ENCODE results near the gene GALT. TPM values are rescaled to one million over a fixed set of nuclear protein-coding genes. Genes with fewer than 3 reads are reported as not detected.

GALT gene
- total RNA-seq, 4 donors from 2014 or later = 73.5 to 147 (median 97.3) TPM

DNA sequence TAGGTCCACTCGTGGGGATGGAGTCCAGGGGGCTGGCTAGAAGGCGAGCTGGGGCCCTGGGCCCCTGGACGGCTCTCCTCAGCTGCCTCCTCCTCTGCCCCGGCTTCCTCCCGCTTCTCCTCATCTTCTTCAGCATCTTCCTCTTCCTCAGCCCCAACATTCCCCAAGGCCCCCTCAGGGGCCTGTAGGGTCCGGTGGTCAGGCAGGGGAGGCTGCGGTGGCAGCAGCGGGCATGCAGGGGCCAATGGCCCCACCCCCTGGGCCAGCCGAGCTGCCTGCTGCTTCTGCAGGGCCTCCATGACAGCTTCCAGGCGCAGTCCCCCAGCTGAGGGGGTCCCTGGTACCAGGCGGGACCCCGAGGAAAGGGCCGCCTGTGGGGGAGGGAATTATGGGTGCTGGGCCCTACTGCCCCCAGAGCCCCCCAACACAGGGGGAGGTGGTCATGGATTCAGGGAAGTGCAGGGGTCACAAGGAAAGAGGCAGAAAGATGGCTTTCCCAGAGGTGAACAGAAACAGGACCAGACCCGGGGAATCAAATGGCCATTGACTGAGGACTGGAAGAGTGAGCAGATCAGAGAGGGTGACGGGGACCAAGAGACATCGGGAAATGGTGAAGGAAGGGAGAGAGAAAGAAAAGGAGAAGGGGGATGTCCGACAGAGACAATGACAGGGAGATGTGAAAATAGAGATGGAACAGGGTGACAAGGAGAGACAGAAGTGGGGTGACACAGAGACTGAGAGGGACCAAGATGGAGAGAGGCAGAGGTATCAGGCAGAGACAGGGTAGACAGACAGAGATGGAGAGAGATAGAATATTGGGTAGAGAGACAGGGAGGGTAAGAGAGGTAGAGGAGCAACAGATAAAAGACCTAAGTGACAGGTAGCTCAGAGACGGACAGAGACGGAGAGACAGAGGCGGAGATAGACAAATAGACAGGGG lies 18.5 kb upstream of the GALT start:
- no peak for DNase-seq
- H3K4me1 ChIP-seq = peaks cover 8 to 20% (median 13%) of the 10 kb centered on the region in 4 donors
- H3K4me3 ChIP-seq = peak overlapping the region in 2 of 4 donors; percentile 40 to 48
- H3K27ac ChIP-seq = no peak overlapping the region
- 19 to 49% methylated on average over 8 to 20 of the region's 20 CpGs for WGBS, 2 donors (ENCODE audit: low coverage in 1 of 2)
- H3K9me3 ChIP-seq = no peaks in the 10 kb centered on the region
- peaks cover 79% of the 10 kb centered on the region for H3K27me3 ChIP-seq
- H3K36me3 ChIP-seq = no peaks in the 10 kb centered on the region
- in situ Hi-C loops (cut with MboI; ENCODE audit: low pct_ligation_motif_present in 1 of 4, low pct_unique_long_range_greater_than_20kb in 1 of 4, low sequenced_read_pairs in 3 of 4) (no loop called here), intact Hi-C loops (cut with DNase I; ENCODE audit: low total_unique reads) (no loop called here)
- TF ChIP-seq POLR2A (IDR thresholded peaks at IDR 0.05) (no peak), EP300 (IDR thresholded peaks at IDR 0.05; ENCODE audit: low read depth) (no peak), POLR2AphosphoS5 (IDR thresholded peaks at IDR 0.05) (no peak)
- TF ChIP-seq, protein P1, sequence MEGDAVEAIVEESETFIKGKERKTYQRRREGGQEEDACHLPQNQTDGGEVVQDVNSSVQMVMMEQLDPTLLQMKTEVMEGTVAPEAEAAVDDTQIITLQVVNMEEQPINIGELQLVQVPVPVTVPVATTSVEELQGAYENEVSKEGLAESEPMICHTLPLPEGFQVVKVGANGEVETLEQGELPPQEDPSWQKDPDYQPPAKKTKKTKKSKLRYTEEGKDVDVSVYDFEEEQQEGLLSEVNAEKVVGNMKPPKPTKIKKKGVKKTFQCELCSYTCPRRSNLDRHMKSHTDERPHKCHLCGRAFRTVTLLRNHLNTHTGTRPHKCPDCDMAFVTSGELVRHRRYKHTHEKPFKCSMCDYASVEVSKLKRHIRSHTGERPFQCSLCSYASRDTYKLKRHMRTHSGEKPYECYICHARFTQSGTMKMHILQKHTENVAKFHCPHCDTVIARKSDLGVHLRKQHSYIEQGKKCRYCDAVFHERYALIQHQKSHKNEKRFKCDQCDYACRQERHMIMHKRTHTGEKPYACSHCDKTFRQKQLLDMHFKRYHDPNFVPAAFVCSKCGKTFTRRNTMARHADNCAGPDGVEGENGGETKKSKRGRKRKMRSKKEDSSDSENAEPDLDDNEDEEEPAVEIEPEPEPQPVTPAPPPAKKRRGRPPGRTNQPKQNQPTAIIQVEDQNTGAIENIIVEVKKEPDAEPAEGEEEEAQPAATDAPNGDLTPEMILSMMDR (IDR thresholded peaks at IDR 0.05) = no peak

DNA sequence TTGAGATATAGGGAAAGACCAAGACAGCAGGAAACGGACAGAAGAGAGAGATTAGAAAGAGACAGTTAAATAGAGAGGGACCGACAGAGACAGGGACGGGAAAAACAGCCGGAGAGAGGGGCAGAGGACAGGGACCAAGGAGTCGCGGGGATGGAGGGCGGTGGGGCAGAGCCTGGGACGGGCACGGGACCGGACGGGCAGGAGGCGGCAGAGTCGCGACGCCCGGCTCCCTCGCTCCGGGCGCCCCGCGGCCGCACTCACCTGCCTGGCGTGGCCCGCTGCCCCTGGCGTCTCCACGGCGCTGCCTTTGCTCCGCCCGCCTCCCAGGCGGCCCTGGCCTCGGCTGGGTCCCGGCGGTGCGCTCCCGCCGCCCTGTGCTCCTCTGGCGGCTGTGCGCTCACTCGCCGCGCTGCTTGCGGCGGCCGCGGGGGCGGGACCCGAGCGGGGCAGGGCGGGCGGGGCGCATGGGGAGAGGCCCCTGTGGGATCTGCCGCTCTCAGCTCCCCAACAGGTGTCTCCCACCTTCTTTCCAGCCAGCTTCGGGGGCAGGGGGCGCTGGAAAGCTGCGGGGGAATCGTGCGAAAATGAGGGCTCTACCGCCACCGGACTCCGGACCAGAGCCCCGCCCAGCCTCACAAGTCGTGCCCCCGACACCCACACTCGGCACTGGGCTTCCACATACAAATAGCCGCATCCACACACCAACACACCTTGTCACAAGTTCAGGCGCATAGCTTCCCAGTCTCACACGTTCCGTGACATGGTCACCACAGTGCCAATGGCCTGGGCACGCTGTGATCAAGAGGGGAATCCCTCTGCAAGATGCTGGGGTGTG lies 17.6 kb upstream of the GALT start, which contains the start of gene ARID3C:
Gene ARID3C, minus strand, starts transcription at position 411 of the 835 bp plus-strand sequence. CDS start 1,052 bp downstream, outside the sequence.
- in situ Hi-C loops (cut with MboI; ENCODE audit: low pct_ligation_motif_present in 1 of 4, low pct_unique_long_range_greater_than_20kb in 1 of 4, low sequenced_read_pairs in 3 of 4) (no loop called here), intact Hi-C loops (cut with DNase I; ENCODE audit: low total_unique reads) (no loop called here)
- Histone ChIP-seq H3K36me3 (no peaks in the 10 kb centered on the region), H3K4me1 (peaks cover 8 to 16% (median 12%) of the 10 kb centered on the region in 4 donors), H3K4me3 (peak within 1 kb of the TSS; percentile 20 to 48 (median 34)), H3K27ac (no peak within 1 kb of the TSS), H3K27me3 (peaks cover 70% of the 10 kb centered on the region), H3K9me3 (no peaks in the 10 kb centered on the region)
- DNase-seq = peak; percentile 55
- TF ChIP-seq EP300 (IDR thresholded peaks at IDR 0.05; ENCODE audit: low read depth) = no peak
- 0 to 1% methylated on average over 4 to 50 of the region's 69 CpGs for WGBS, 2 donors (ENCODE audit: low coverage in 1 of 2)

DNA sequence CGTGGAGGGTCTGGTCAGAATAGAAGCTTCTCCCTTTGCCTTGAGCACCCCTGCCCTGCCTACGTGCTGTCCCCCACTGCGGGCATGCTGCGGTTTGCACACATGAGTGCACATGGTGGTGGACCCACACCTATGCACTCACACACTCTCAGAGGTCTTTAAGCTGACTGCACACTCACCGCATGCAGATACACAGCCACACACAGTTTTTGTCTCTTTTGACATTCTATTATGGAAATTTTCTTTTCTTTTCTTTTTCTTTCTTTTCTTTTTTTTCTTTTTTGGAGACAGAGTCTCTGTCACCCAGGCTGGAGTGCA lies 17.0 kb upstream of the GALT start:
- in situ Hi-C loops (cut with MboI; ENCODE audit: low pct_ligation_motif_present in 1 of 4, low pct_unique_long_range_greater_than_20kb in 1 of 4, low sequenced_read_pairs in 3 of 4) = no loop called here
- WGBS, 2 donors (ENCODE audit: low coverage in 1 of 2) = 22 to 30% methylated on average over 4 to 5 of the region's 5 CpGs
- no peaks in the 10 kb centered on the region for H3K9me3 ChIP-seq
- intact Hi-C loops (cut with DNase I; ENCODE audit: low total_unique reads) = no loop called here
- peaks cover 8 to 16% (median 12%) of the 10 kb centered on the region in 4 donors for H3K4me1 ChIP-seq
- TF ChIP-seq POLR2AphosphoS5 (IDR thresholded peaks at IDR 0.05) = no peak
- no peak for TF ChIP-seq EP300 (IDR thresholded peaks at IDR 0.05; ENCODE audit: low read depth)
- TF ChIP-seq, protein P1 (IDR thresholded peaks at IDR 0.05) = no peak
- no peak for TF ChIP-seq POLR2A (IDR thresholded peaks at IDR 0.05)
- no peak overlapping the region for H3K4me3 ChIP-seq
- H3K36me3 ChIP-seq = no peaks in the 10 kb centered on the region
- peaks cover 64% of the 10 kb centered on the region for H3K27me3 ChIP-seq
- H3K27ac ChIP-seq = no peak overlapping the region
- DNase-seq = no peak

DNA sequence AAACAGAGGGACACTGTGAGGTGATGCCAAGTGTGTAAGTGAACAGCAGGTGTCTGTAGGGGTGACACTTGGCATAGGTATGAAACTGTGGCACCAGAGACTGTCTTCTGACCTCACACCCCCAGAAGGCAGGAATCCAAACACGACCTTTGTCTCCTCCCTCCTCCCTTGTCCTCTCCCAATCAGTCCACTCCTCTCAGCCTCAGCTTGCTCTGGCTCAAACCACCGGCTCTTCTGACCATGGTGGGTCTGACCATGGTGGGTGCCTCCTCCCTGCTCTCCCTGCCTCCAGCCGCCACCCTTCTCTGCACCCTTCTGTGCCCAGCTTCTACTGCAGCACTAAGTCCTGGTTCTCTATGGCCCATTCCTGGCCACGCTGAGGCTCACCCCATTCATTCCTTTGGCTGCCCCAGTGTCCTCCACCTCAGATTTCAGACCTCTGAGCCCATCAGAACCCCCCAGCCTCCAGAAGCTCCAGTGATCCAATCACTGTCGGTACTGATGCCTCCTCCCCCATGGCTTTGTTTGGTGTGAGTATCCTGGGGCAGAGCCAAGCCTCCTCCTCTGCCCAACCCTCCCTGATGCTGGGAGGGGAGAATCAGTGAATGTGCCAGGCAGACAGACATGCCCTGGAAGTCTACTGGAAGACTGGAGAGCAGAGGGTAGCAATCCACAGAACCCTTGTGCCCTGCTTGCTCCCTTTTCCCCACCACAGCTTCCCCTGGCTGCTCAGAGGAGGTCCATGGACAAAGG lies 15.9 kb upstream of the GALT start:
- Histone ChIP-seq H3K27me3 (peaks cover 53% of the 10 kb centered on the region), H3K4me3 (no peak overlapping the region), H3K4me1 (peaks cover 8 to 18% (median 12%) of the 10 kb centered on the region in 4 donors), H3K27ac (no peak overlapping the region), H3K9me3 (no peaks in the 10 kb centered on the region), H3K36me3 (no peaks in the 10 kb centered on the region)
- TF ChIP-seq POLR2AphosphoS5 (IDR thresholded peaks at IDR 0.05) = no peak
- TF ChIP-seq, protein P1 (IDR thresholded peaks at IDR 0.05) = no peak
- no peak for TF ChIP-seq POLR2A (IDR thresholded peaks at IDR 0.05)
- TF ChIP-seq EP300 (IDR thresholded peaks at IDR 0.05; ENCODE audit: low read depth) = no peak
- in situ Hi-C loops (cut with MboI; ENCODE audit: low pct_ligation_motif_present in 1 of 4, low pct_unique_long_range_greater_than_20kb in 1 of 4, low sequenced_read_pairs in 3 of 4) (no loop called here), intact Hi-C loops (cut with DNase I; ENCODE audit: low total_unique reads) (no loop called here)
- 17 to 25% methylated on average over 1 to 5 of the region's 5 CpGs for WGBS, 2 donors (ENCODE audit: low coverage in 1 of 2)
- DNase-seq = no peak
